Raji (cell line): ENCODE measurements around the gene POSTN.

ENCODE experiments used
- POLR2A ChIP-seq: IDR thresholded peaks from 2 replicates; pipeline ENCODE4 v1.6.1; 2011; ENCODE audit warnings: low read depth, low read length, control low read depth; ENCODE audit not compliant: insufficient read depth

POSTN gene

DNA sequence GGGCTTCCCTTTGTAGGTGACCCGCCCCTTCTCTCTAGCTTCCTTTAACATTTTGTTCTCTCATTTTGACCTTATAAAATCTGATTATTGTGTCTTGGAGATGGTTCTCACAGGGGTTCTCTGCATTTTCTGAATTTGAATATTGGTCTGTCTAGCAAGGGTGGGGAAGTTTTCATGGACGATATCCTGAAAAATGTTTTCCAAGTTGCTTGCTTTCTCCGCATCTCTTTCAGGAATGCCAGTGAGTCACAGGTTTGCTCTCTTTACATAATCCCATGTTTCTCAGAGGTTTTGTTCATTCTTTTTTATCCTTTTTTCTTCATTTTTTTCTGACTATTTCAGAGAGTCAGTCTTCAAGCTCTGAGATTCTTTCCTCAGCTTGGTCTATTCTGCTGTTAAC lies 53.6 kb downstream of the POSTN start:
- TF ChIP-seq POLR2A, result no peak

DNA sequence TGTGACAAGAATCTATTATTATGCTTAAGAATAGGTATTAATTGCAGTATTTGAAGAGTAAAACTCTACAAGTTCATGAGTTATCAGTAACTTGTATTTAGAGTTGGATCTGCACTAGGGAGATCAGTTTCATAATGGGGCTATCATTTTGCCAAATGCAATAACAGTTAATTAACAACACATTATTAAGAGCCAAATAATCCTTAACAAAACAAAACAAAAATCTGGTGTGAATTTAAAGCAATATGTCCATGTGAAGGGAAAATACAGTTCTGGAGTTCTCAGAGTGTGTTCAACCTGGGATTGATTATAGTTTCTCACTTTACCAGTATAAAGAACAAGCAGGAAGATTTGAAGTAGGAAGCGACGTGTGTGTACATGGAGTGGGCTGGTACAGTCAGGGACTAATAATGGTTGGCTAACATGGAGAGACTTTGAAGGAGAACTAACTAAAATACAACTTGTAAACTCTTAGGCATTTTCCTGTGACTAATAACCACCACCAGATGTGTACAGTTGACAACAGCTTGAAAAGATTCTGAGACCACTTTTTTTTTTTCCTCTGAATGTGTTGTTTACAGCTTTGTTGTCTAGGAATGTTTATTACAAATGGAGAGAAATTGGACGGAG lies 58.5 kb downstream of the POSTN start:
- TF ChIP-seq POLR2A, result no peak

DNA sequence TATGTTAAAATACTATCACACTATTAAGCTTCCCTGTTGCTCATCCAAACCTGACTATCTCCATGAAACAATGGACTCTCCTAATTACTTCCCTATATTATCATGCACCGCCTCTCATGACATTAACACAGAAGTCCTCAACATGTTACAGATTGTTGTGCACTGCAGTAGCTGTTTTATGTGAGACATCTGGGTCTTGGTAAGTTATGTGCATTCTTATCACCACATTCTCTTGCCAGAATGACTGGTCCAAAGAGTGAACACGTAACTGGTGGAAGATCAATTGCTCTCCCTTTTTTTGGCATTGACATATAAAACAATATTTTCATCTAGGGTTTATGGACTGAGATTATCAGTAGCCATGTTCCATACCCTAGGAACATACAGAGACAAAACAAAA lies 59.4 kb downstream of the POSTN start:
- TF ChIP-seq POLR2A, result no peak

DNA sequence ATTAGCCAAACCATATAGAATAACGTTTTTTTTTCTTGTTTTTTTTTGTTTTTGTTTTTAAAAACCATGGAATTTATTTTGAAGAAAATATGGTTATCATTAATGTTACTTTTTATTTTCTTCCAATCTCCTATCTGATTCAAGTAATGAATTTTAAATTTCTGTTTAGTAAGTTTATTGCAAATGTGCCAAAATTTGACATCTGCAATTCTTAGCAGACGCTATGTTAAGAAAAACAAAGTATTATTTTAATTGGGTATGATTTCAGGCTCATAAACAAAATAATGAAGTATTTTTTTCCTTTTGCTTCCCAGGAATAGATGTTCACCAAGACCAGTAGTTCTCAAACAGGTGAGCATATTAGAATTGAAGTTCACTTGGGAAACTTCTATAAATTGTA lies 63.1 kb downstream of the POSTN start:
- no peak for TF ChIP-seq POLR2A

DNA sequence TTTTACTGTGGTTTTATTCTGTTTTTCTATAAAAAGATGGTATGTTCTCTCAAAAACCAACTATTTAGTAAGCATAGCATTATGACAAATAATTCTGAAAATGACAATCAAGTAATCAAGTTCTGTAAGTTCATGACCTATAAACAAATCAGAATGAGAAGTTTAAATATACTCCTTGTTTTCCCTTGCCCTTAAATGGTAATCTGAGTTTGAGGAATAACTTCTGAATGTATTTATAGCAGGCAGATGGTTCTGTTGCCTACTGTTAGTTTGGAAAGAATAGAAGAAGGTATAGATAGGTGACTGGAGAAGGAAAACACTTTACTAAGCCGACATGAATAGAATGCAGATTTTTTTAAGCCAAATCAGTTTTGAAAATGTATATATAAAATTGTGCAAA lies 63.9 kb downstream of the POSTN start:
- no peak for TF ChIP-seq POLR2A

DNA sequence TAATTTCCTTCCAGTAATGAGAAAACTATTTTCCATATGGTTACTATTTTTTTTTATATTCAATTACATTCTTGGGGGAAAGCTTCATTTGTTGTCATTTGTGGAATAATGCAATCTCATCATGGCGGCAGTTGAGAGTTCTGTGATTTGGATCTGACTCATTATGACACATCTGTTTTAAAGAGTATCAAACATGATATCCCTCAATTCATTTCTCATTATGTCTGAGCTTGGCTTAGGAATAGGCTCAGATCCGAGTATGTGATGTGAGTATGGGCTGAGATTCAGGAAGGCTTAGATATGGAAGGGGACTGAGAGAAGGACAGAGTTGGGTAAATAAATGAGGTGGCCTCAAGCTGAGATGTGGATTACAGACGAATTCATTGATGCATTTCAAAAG lies 64.4 kb downstream of the POSTN start:
- no peak for TF ChIP-seq POLR2A

DNA sequence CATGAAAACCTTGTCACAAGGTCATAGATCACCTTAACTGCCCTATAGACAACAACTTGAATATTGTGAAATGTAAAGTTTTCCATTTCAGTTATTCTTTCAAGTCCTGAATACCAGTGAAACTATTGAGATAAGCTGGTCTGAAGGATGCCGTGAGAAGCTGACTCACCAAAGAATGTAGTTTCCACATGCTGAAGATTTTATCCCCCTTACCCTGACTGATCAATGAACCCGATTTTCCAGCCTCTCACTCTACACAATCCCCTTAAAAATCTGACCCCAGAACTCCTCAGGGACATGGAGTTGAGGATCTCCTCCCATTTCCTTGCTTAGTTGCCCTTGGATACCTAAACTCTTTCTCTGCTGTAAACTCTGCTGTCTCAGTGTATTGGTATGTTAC lies 67.5 kb downstream of the POSTN start:
- TF ChIP-seq POLR2A, result no peak

DNA sequence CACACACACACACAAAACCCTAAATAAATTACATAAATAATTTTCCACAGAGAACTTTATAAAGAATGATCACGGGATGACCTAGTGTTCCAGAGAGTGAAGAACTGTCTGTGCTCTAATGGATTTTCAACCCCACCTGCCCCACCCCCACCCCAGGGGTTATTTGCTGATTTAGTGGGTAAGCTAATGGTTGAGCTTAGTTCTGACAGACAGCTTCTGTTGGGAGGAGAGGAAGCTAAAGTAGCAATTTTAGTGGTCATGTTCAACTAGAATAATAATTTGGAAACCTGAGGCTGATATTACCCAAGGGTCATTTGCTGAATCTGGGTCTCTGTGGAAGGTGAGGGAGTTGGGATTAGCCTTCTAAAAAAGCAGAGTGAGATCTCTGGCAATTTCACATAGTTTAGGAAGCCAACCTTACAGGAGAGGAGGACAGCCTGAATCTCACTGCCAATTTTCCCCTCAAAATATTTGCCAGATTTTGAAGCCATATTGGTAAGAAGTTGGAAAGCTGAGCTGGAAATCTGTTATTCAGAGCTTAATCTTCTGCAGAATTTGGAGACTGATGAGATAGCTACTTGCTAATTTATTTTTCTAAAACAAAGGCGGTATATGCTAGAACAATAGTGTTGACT lies 68.7 kb downstream of the POSTN start:
- TF ChIP-seq POLR2A, result no peak

DNA sequence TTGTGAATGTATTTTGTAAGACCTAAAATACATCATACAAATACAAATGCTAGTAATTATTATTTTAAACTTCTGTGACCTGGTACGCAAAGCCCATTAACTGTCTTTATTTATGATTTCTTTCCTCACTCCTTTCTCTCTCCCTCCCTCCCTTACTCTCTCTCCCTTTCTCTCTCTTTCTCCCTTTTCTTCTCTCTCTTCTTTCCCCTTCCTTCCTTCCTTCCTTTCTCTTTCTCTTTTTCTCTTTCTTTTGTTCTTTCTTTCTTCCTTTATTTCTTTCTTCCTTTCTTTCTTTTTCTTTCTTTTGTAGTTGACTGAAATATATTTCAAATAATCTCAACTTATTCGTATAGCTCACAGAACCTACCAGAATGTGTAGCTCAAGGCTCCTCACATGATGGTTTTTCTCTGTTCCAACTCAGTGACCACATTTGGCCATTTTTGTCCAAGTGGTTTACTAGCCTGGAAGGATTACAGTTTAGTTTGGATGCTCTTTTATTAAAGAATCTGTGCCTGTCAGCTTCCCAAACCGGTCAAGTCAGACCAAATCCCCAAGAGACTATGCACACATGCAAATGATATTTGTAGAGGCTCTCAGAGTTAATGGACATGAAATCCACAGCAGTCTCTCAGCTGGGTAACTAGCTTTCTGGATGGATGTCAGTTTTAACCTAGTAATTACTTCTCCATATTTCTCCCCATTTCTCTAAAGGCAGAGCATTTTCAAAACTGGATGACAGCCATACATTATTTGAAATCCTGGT lies 71.7 kb downstream of the POSTN start:
- no peak for TF ChIP-seq POLR2A

DNA sequence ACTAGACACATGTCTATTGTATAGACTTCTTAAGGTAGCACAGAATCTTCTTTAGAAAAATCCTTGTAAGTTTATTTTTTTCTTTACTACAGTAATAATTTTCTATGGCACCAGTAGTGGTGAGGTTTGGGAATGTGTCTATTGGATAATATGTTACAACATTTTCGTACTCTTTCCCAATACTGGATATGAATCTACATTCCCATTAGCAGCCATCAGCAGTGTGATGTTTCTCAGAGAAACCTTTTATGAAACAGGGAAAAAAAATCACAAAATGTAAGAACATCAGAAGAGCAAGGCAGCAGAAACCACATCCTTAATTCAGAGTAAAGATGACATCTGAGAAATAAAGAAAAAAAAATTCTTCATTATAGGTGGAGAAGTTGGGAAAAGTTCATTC lies 83.3 kb downstream of the POSTN start:
- no peak for TF ChIP-seq POLR2A
